ENCODE data around the gene MON1A.
"Not testable (repeated sequence)": the region's sequence is repeated elsewhere in the genome, so short reads cannot be mapped to it uniquely, and the experiment has no call there.

MON1A gene

GRCh38 chr3:49937090-49937489, 7.5 kb upstream of the MON1A start:
- DNase-seq (ENCODE audit: low read depth in 1 of 2, low spot score in 1 of 2): peak; percentile 30 to 81
- Histone ChIP-seq H3K27ac (replicated peaks) (no peak overlapping the region), H3K27me3 (ENCODE audit: insufficient read depth, poor library complexity, severe bottlenecking) (no peaks in the 10 kb centered on the region), H3K4me3 (replicated peaks; ENCODE audit: insufficient read depth, low read length) (no peak overlapping the region)
- no peak for TF ChIP-seq CTCF (IDR thresholded peaks at IDR 0.05; ENCODE audit: insufficient read depth, low read length)
- no peak for TF ChIP-seq POLR2AphosphoS5 (IDR thresholded peaks at IDR 0.05; ENCODE audit: low read depth)
- TF ChIP-seq GABPA (IDR thresholded peaks at IDR 0.05; ENCODE audit: low read depth): no peak
- TF ChIP-seq SPI1 (IDR thresholded peaks at IDR 0.05; ENCODE audit: borderline replicate concordance, low read depth): no peak
- no peak for TF ChIP-seq REST (IDR thresholded peaks at IDR 0.05; ENCODE audit: insufficient replicate concordance, low read depth)

GRCh38 chr3:49932281-49932680, 2.7 kb upstream of the MON1A start:
- not testable (repeated sequence) for H3K27me3 ChIP-seq (ENCODE audit: insufficient read depth, poor library complexity, severe bottlenecking); H3K27ac ChIP-seq (replicated peaks); H3K4me3 ChIP-seq (replicated peaks; ENCODE audit: insufficient read depth, low read length); DNase-seq (ENCODE audit: low read depth in 1 of 2, low spot score in 1 of 2)

GRCh38 chr3:49930922-49931321, 1.3 kb upstream of the MON1A start:
- Histone ChIP-seq H3K4me3 (replicated peaks; ENCODE audit: insufficient read depth, low read length) (no peak overlapping the region), H3K27ac (replicated peaks) (no peak overlapping the region), H3K27me3 (ENCODE audit: insufficient read depth, poor library complexity, severe bottlenecking) (no peaks in the 10 kb centered on the region)
- no peak for TF ChIP-seq SPI1 (IDR thresholded peaks at IDR 0.05; ENCODE audit: borderline replicate concordance, low read depth)
- TF ChIP-seq REST (IDR thresholded peaks at IDR 0.05; ENCODE audit: insufficient replicate concordance, low read depth): no peak
- TF ChIP-seq POLR2AphosphoS5 (IDR thresholded peaks at IDR 0.05; ENCODE audit: low read depth): no peak
- no peak for TF ChIP-seq GABPA (IDR thresholded peaks at IDR 0.05; ENCODE audit: low read depth)
- TF ChIP-seq CTCF (IDR thresholded peaks at IDR 0.05; ENCODE audit: insufficient read depth, low read length): no peak
- DNase-seq (ENCODE audit: low read depth in 1 of 2, low spot score in 1 of 2): no peak

- no peak for TF ChIP-seq CTCF (IDR thresholded peaks at IDR 0.05; ENCODE audit: insufficient read depth, low read length)
- TF ChIP-seq GABPA (IDR thresholded peaks at IDR 0.05; ENCODE audit: low read depth): no peak
- TF ChIP-seq POLR2AphosphoS5 (IDR thresholded peaks at IDR 0.05; ENCODE audit: low read depth): no peak
- no peak for TF ChIP-seq SPI1 (IDR thresholded peaks at IDR 0.05; ENCODE audit: borderline replicate concordance, low read depth)
- TF ChIP-seq REST (IDR thresholded peaks at IDR 0.05; ENCODE audit: insufficient replicate concordance, low read depth): no peak
- Histone ChIP-seq H3K27me3 (ENCODE audit: insufficient read depth, poor library complexity, severe bottlenecking) (no peaks in the 10 kb centered on the region), H3K27ac (replicated peaks) (no peak overlapping the region; the same call in 1 of the 2 replicates), H3K4me3 (replicated peaks; ENCODE audit: insufficient read depth, low read length) (peak overlapping the region; percentile 76)
- DNase-seq (ENCODE audit: low read depth in 1 of 2, low spot score in 1 of 2): no peak
Measured at GRCh38 chr3:49930168-49930690, 618 bp upstream of the MON1A start.
